Lower leg skin (tissue), 3 donors: ENCODE measurements around the gene CDKN2D.

Experiments
- CTCF ChIP-seq, 3 donors: fragments of 450-650 bp; IDR thresholded peaks; one replicate each; pipeline ENCODE4 v1.5.1; 2016; ENCODE audit warnings: antibody characterized with exemption in 3 of 3, mild to moderate bottlenecking in 3 of 3, moderate library complexity in 2 of 3
- POLR2A ChIP-seq, 2 donors: fragments of 450-650 bp; IDR thresholded peaks; one replicate each; pipeline ENCODE4 v1.6.1; 2016 to 2017; ENCODE audit warnings: antibody characterized with exemption in 2 of 2, mild to moderate bottlenecking in 1 of 2, moderate library complexity in 1 of 2

- no peak for TF ChIP-seq POLR2A (IDR thresholded peaks at IDR 0.05)
- no peak for TF ChIP-seq CTCF (IDR thresholded peaks at IDR 0.05)
These were observed 24.5 kb downstream of the CDKN2D start for GRCh38 chr19:10544242-10544752.
